A673 (cell line): ENCODE measurements around the gene COMMD6.
A peak's percentile ranks its signal among the peaks of the same experiment; 100 is the strongest.

Experiments used
- CTCF ChIP-seq: fragments of 300-800, 200-600 bp; sonication (generic); conservative IDR thresholded peaks from 2 replicates; pipeline ENCODE4 v1.5.1; 2017; ENCODE audit warnings: low read depth, mild to moderate bottlenecking, antibody characterized with exemption, low read length, moderate library complexity, mixed read lengths
- EZH2 ChIP-seq: fragments of 200-600 bp; sonication (generic); IDR thresholded peaks from 2 replicates; pipeline ENCODE4 v1.6.1; 2017; ENCODE audit warnings: borderline replicate concordance, low read depth, mild to moderate bottlenecking, mixed read lengths, antibody characterized with exemption, low read length; ENCODE audit not compliant: poor library complexity, severe bottlenecking

- TF ChIP-seq CTCF (peak; percentile 91), EZH2 (no peak)
These were observed 11.9 kb upstream of the COMMD6 start, which contains the start of gene UCHL3 for GRCh38 chr13:75549262-75550158.
